IMR-90 (cell line): ENCODE results near the gene APOF. TPM values are rescaled to one million over a fixed set of nuclear protein-coding genes. Genes with fewer than 3 reads are reported as not detected.
"Not testable (repeated sequence)": the region's sequence is repeated elsewhere in the genome, so short reads cannot be mapped to it uniquely, and the experiment has no call there.

Source experiments
- ATAC-seq: fragments of 200-7000 bp; cut with Tn5 transposase; 2 replicates; pipeline ENCODE4 v1.9.1; 2020; ENCODE audit warnings: low read depth, mild to moderate bottlenecking, moderate library complexity
- BruUV-seq: library from RNA; stranded (reverse); fragments of 400-500 nt; replicated peaks from 2 replicates; lab custom pipeline; 2021; lab: Mats Ljungman, UMichigan
- CTCF ChIA-PET: fragments of 300-600 bp; formaldehyde crosslinking; extraction: SDS; loops from one replicate; lab custom pipeline; 2021; ENCODE audit warnings: antibody characterized with exemption; lab: Yijun Ruan, JAX
- POLR2A ChIA-PET: fragments of 300-600 bp; sonication (Branson Sonifier 250); formaldehyde crosslinking; loops from one replicate; lab custom pipeline; 2022; ENCODE audit warnings: antibody characterized with exemption; ENCODE audit not compliant: unreplicated experiment; lab: Charles Lee
- DNase-seq: peaks from one replicate; pipeline ENCODE4 v3.0.0; 2013
- H2AFZ ChIP-seq: replicated peaks from 2 replicates; pipeline ENCODE3; 2013; ENCODE audit warnings: low read length, mild to moderate bottlenecking; ENCODE audit not compliant: poor library complexity
- H2AK5ac ChIP-seq: 2 replicates; pipeline ENCODE4 v1.6.1; 2013; ENCODE audit warnings: low read depth, low read length, inconsistent platforms
- H2AK9ac ChIP-seq: replicated peaks from 2 replicates; pipeline ENCODE3; 2013; ENCODE audit warnings: mild to moderate bottlenecking, low read depth, low read length, moderate library complexity; ENCODE audit not compliant: poor library complexity
- H2BK120ac ChIP-seq: 2 replicates; pipeline ENCODE4 v1.6.1; 2013; ENCODE audit warnings: low read depth, low read length, inconsistent platforms
- H2BK15ac ChIP-seq: 3 replicates; pipeline ENCODE4 v1.6.1; 2013; ENCODE audit warnings: low read depth, low read length, inconsistent platforms
- H2BK20ac ChIP-seq: 2 replicates; pipeline ENCODE4 v1.6.1; 2013; ENCODE audit warnings: low read depth, mild to moderate bottlenecking, inconsistent platforms, low read length, moderate library complexity
- H2BK5ac ChIP-seq: 2 replicates; pipeline ENCODE4 v1.6.1; 2013; ENCODE audit warnings: mild to moderate bottlenecking, low read depth, low read length, inconsistent platforms; ENCODE audit not compliant: poor library complexity, severe bottlenecking
- H3K14ac ChIP-seq: replicated peaks from 2 replicates; pipeline ENCODE4 v1.6.1; 2013; ENCODE audit warnings: low read depth, low read length, inconsistent platforms
- H3K18ac ChIP-seq: 2 replicates; pipeline ENCODE4 v1.6.1; 2013; ENCODE audit warnings: low read depth, low read length, control low read depth
- H3K23ac ChIP-seq: 2 replicates; pipeline ENCODE4 v1.6.1; 2013; ENCODE audit warnings: low read depth, low read length, inconsistent platforms
- H3K27ac ChIP-seq: 2 replicates; pipeline ENCODE4 v1.5.1; 2013; ENCODE audit warnings: mild to moderate bottlenecking, control low read depth, low read length; ENCODE audit not compliant: insufficient read depth
- H3K27me3 ChIP-seq: 2 replicates; pipeline ENCODE4 v1.6.1; 2013; ENCODE audit warnings: low read length; ENCODE audit not compliant: control insufficient read depth, insufficient read depth
- H3K36me3 ChIP-seq: 2 replicates; pipeline ENCODE4 v1.6.1; 2013; ENCODE audit warnings: low read length, mixed read lengths; ENCODE audit not compliant: control insufficient read depth, insufficient read depth
- H3K4ac ChIP-seq: 2 replicates; pipeline ENCODE4 v1.6.1; 2013; ENCODE audit warnings: low read depth, low read length, inconsistent platforms
- H3K4me1 ChIP-seq: 2 replicates; pipeline ENCODE4 v1.6.1; 2013; ENCODE audit warnings: low read length, mixed read lengths; ENCODE audit not compliant: control insufficient read depth, insufficient read depth
- H3K4me2 ChIP-seq: 2 replicates; pipeline ENCODE4 v1.6.1; 2013; ENCODE audit warnings: low read depth, mild to moderate bottlenecking, control low read depth, low read length, moderate library complexity
- H3K4me3 ChIP-seq: 2 replicates; pipeline ENCODE4 v1.5.1; 2013; ENCODE audit warnings: low read depth, mild to moderate bottlenecking, control low read depth, low read length, moderate library complexity; ENCODE audit not compliant: insufficient read depth
- H3K56ac ChIP-seq: 2 replicates; pipeline ENCODE4 v1.6.1; 2013; ENCODE audit warnings: low read length, inconsistent platforms; ENCODE audit not compliant: insufficient read depth; ENCODE audit errors: extremely low read depth
- H3K79me1 ChIP-seq, 2 experiments: 2 replicates each; pipeline ENCODE4 v1.6.1; 2013; ENCODE audit warnings: low read length in 2 of 2, inconsistent platforms in 1 of 2, low read depth in 1 of 2
- H3K9ac ChIP-seq: 2 replicates; pipeline ENCODE4 v1.6.1; 2013; ENCODE audit warnings: low read depth, low read length, control low read depth
- H3K9me1 ChIP-seq: 2 replicates; pipeline ENCODE4 v1.6.1; 2013; ENCODE audit warnings: low read length, inconsistent platforms; ENCODE audit not compliant: insufficient read depth
- H3K9me3 ChIP-seq: 2 replicates; pipeline ENCODE4 v1.6.1; 2013; ENCODE audit warnings: low read length; ENCODE audit not compliant: control insufficient read depth, insufficient read depth
- H4K20me1 ChIP-seq: 2 replicates; pipeline ENCODE4 v1.6.1; 2013; ENCODE audit warnings: low read length, inconsistent platforms; ENCODE audit not compliant: insufficient read depth
- H4K5ac ChIP-seq: 2 replicates; pipeline ENCODE4 v1.6.1; 2013; ENCODE audit warnings: mild to moderate bottlenecking, low read depth, low read length, control low read depth
- H4K8ac ChIP-seq, 2 experiments: 2 replicates each; pipeline ENCODE4 v1.6.1; 2013; ENCODE audit warnings: low read depth in 2 of 2, low read length in 2 of 2, control low read depth in 1 of 2, inconsistent platforms in 1 of 2
- H4K91ac ChIP-seq: 2 replicates; pipeline ENCODE4 v1.6.1; 2013; ENCODE audit warnings: low read depth, low read length, inconsistent platforms; ENCODE audit not compliant: insufficient read depth
- WGBS, 2 experiments: methylation state at CpG; one replicate each; pipeline versions ENCODE4 v1.1.5 to v1.1.7; 2013; ENCODE audit warnings: missing lambda C conversion rate in 2 of 2; ENCODE audit not compliant: insufficient read length in 1 of 2; ENCODE audit errors: extremely low coverage in 2 of 2; 5-methylcytosine and 5-hydroxymethylcytosine counted together
- dilution Hi-C: fragments of 300-500 bp; cut with HindIII; formaldehyde crosslinking; loops from one replicate; pipeline ENCODE4 v1.14.3; 2018; ENCODE audit warnings: low sequenced_read_pairs; ENCODE audit not compliant: unreplicated experiment
- in situ Hi-C: fragments of 300-500 bp; cut with MboI; formaldehyde crosslinking; loops from 3 replicates; pipeline ENCODE4 v1.14.3; 2019; ENCODE audit warnings: low sequenced_read_pairs, inconsistent platforms, mixed read lengths
- intact Hi-C: fragments of 100-400 bp; cut with micrococcal nuclease; formaldehyde crosslinking; loops from 2 replicates; pipeline ENCODE4 v1.10.0; 2022
- polyA plus RNA-seq, 3 experiments: library from polyadenylated mRNA; depleted of rRNA; stranded (reverse); fragments of >200 nt; gene quantifications; 2 replicates each; pipeline ENCODE4 v1.2.3, GENCODE V29; 2012; ENCODE audit warnings: low replicate concordance in 1 of 3
- total RNA-seq: library from RNA; depleted of rRNA; stranded (reverse); fragments of >200 nt; gene quantifications from 2 replicates; pipeline ENCODE4 v1.2.3, GENCODE V29; 2012

Gene APOF
- total and polyA plus RNA-seq, 2 of the 4 experiments (the other 2 are of a cell fraction), result not detected

DNA sequence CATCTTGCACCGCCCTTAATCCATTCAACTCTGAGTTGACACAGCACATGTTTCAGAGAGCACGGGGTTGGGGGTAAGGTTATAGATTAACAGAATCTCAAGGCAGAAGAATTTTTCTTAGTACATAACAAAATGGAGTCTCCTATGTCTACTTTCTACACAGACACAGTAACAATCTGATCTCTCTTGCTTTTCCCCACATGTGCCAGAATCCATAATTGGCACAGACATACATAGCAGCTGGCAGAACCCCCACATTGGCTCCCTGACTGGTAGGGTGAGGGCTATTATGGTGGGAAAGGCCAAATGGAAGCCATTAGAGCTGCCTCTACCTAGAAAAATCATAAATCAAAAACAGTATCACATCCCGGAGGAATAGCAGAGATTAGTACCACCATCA lies 38.5 kb upstream of the APOF start:
- H2AK9ac ChIP-seq, DNase-seq, H3K27ac ChIP-seq, H2AFZ ChIP-seq, H4K91ac ChIP-seq, H2BK5ac ChIP-seq, H3K23ac ChIP-seq, H3K36me3 ChIP-seq, H3K18ac ChIP-seq, H3K9ac ChIP-seq, H4K5ac ChIP-seq, intact Hi-C loops, CTCF ChIA-PET, H2BK20ac ChIP-seq, H3K9me1 ChIP-seq, dilution Hi-C loops, H3K4me2 ChIP-seq, H3K14ac ChIP-seq, in situ Hi-C loops, ATAC-seq, H3K79me1 ChIP-seq, H3K4ac ChIP-seq, BruUV-seq, H2AK5ac ChIP-seq, H3K27me3 ChIP-seq, POLR2A ChIA-PET, H3K9me3 ChIP-seq, H2BK15ac ChIP-seq, H2BK120ac ChIP-seq, H3K56ac ChIP-seq, H3K4me1 ChIP-seq, H4K20me1 ChIP-seq, H3K4me3 ChIP-seq, H4K8ac ChIP-seq: not testable (repeated sequence)
- WGBS, 2 experiments, result no CpG with 5 or more reads among the region's 3 CpGs

DNA sequence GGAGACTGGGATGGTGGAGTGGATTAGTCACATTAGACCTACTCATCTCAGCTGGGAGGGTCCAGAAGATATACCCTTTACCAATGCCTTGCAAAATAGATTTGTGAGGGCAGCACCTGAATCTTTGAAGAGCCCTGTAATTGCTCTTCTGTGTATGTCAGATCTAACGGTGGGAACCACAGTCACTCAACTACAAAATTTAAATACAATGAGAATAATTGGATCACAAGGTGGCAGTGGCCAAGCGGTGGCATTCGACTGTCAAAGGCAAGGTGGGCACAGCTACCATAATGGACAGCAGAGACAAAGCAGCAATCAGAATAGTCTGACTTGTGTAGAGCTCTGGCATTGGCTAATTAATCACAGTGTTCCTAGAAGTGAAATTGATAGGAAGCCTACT lies 36.8 kb upstream of the APOF start:
- H2AK9ac ChIP-seq, in situ Hi-C loops, H4K5ac ChIP-seq, H4K91ac ChIP-seq, H3K9me3 ChIP-seq, H3K9me1 ChIP-seq, H3K4me1 ChIP-seq, H3K23ac ChIP-seq, ATAC-seq, POLR2A ChIA-PET, CTCF ChIA-PET, H3K79me1 ChIP-seq, H3K27me3 ChIP-seq, H3K4me2 ChIP-seq, BruUV-seq, H3K4me3 ChIP-seq, H3K4ac ChIP-seq, H3K27ac ChIP-seq, H3K9ac ChIP-seq, H2BK5ac ChIP-seq, H3K56ac ChIP-seq, H3K36me3 ChIP-seq, H2AK5ac ChIP-seq, intact Hi-C loops, H2BK15ac ChIP-seq, H4K8ac ChIP-seq, DNase-seq, H2BK20ac ChIP-seq, H4K20me1 ChIP-seq, dilution Hi-C loops, H3K14ac ChIP-seq, H2AFZ ChIP-seq, H2BK120ac ChIP-seq, H3K18ac ChIP-seq: not testable (repeated sequence)
- no CpG with 5 or more reads among the region's 3 CpGs for WGBS, 2 experiments
